Pancreas (tissue), 10 donors: ENCODE data around the gene CEP170B. TPM values are rescaled to one million over a fixed set of nuclear protein-coding genes. Genes with fewer than 3 reads are reported as not detected.
"Not testable (repeated sequence)": the region's sequence is repeated elsewhere in the genome, so short reads cannot be mapped to it uniquely, and the experiment has no call there.

Experiments
- ATAC-seq, 4 donors: fragments of 200-7000 bp; cut with Tn5 transposase; one replicate each; pipeline versions ENCODE4 v1.8.0 to v1.9.1; 2020; ENCODE audit warnings: mild to moderate bottlenecking in 4 of 4, moderate library complexity in 4 of 4
- DNase-seq, 6 donors: peaks; one replicate each; pipeline ENCODE4 v3.0.0-alpha.2; 2020
- FAIRE-seq: peaks from 2 replicates; lab custom pipeline; 2012; peaks lifted over from hg19 to GRCh38; lab: Jason Lieb, UNC
- H3K27ac ChIP-seq, 4 donors: fragments of 200-600 bp; sonication (generic); 1 replicate in 3 of 4; 2 replicates in 1 of 4; pipeline versions ENCODE4 v1.5.0 to v1.8.0; 2020
- H3K27me3 ChIP-seq, 4 donors: fragments of 200-600 bp; one replicate each; pipeline ENCODE4 v1.8.0; 2021
- H3K36me3 ChIP-seq, 3 donors: fragments of 200-600 bp; sonication (generic) in 1 of 3; one replicate each; pipeline versions ENCODE4 v1.5.0 to v1.8.0; 2020 to 2021
- H3K4me1 ChIP-seq, 3 donors: fragments of 200-600 bp; one replicate each; pipeline ENCODE4 v1.8.0; 2021
- H3K4me3 ChIP-seq, 4 donors: fragments of 200-600 bp; sonication (generic) in 2 of 4; one replicate each; pipeline versions ENCODE4 v1.5.0 to v1.8.0; 2020 to 2021
- H3K9me3 ChIP-seq, 4 donors: fragments of 200-600 bp; one replicate each; pipeline ENCODE4 v1.8.0; 2021
- WGBS, 2 donors: extraction: QIAGEN DNeasy Blood & Tissue Kit; methylation state at CpG; one replicate each; pipeline ENCODE4 v1.1.7; 2013; 5-methylcytosine and 5-hydroxymethylcytosine counted together
- intact Hi-C, 3 donors: fragments of 100-400 bp; cut with DNase I; formaldehyde crosslinking; loops; one replicate each; pipeline versions ENCODE4 v1.11.1 to v1.14.2; 2022
- polyA plus RNA-seq, 2 donors: library from polyadenylated mRNA; stranded (reverse); fragments of 200-250 nt; gene quantifications; one replicate each; pipeline ENCODE4 v1.2.3, GENCODE V29; 2013
- total RNA-seq, 6 donors: library from RNA; stranded (reverse); fragmentation: NEBNext Ultra II Directional in 4 of 6; extraction: Animal tissue kit (Norgen Biotek cat#: 25700) in 4 of 6; gene quantifications; one replicate each; pipeline versions ENCODE4 v1.2.1 to v1.2.4, GENCODE V29; 2021 to 2023
- TF ChIP-seq, protein P1 (sequence below), 4 donors: fragments of 200-600 bp; sonication (generic) in 3 of 4; IDR thresholded peaks; one replicate each; pipeline versions ENCODE4 v1.5.0 to v1.8.0; 2021; ENCODE audit warnings: antibody characterized with exemption in 4 of 4
- donor health status: healthy with polysubstance abuse.
- donor health status: DM: no; HTN: no; CAD: no; lungs with moderate emphysema.
- donor health status: DM: no; HTN: no; CAD: no.
- donor health status: control.
- donor health status: control.
- donor health status: Bipolar disorder and iron deficiency.
- donor health status: DM: yes; HTN: yes; CAD: no.
- donor health status: DM: no; HTN: no; CAD: no.
- donor health status: DM: no; HTN: no; CAD: no.
- donor health status: DM: yes; HTN: yes; CAD: no.

Gene CEP170B
- total and polyA plus RNA-seq, 8 donors = 17.7 to 43.8 (median 21.9) TPM

- H3K9me3 ChIP-seq = no peaks in the 10 kb centered on the region
- ATAC-seq (no peak), FAIRE-seq (no peak), DNase-seq (peak in 2 of 6 donors; percentile 48 to 66)
- H3K36me3 ChIP-seq = peaks cover 0 to 54% (median 5%) of the 10 kb centered on the region in 3 donors
- 90% methylated on average over 37 to 38 of the region's 38 CpGs for WGBS, 2 donors
- intact Hi-C loops = no loop called here
- TF ChIP-seq, protein P1, sequence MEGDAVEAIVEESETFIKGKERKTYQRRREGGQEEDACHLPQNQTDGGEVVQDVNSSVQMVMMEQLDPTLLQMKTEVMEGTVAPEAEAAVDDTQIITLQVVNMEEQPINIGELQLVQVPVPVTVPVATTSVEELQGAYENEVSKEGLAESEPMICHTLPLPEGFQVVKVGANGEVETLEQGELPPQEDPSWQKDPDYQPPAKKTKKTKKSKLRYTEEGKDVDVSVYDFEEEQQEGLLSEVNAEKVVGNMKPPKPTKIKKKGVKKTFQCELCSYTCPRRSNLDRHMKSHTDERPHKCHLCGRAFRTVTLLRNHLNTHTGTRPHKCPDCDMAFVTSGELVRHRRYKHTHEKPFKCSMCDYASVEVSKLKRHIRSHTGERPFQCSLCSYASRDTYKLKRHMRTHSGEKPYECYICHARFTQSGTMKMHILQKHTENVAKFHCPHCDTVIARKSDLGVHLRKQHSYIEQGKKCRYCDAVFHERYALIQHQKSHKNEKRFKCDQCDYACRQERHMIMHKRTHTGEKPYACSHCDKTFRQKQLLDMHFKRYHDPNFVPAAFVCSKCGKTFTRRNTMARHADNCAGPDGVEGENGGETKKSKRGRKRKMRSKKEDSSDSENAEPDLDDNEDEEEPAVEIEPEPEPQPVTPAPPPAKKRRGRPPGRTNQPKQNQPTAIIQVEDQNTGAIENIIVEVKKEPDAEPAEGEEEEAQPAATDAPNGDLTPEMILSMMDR (IDR thresholded peaks at IDR 0.05) = no peak
- H3K27me3 ChIP-seq = no peaks in the 10 kb centered on the region
- H3K4me1 ChIP-seq = no peaks in the 10 kb centered on the region
- no peak overlapping the region for H3K27ac ChIP-seq
- H3K4me3 ChIP-seq = no peak overlapping the region
These were observed 18.1 kb downstream of the CEP170B start for GRCh38 chr14:104882991-104883660.

DNA sequence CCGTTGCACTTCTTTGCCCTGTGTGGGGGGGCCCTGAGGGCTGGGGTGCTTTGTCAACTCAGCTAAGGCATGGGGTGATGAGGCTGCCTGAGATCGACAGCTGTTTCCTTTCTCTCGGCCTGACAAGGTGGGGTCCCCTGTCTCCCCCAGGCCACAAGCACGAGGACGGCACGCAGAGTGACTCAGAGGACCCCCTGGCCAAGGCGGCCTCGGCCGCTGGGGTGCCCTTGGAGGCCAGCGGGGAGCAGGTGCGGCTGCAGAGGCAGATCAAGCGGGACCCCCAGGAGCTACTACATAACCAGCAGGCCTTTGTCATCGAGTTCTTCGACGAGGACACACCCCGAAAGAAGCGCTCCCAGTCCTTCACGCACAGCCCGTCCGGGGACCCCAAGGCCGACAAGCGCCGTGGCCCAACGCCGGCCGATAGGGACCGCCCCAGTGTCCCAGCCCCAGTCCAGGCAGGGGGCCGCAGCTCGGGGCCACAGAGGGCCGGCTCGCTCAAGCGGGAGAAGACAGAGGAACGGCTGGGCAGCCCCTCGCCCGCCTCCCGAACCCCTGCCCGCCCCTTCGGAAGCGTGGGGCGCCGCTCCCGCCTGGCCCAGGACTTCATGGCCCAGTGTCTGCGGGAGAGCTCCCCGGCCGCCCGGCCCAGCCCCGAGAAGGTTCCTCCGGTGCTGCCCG lies 18.8 kb downstream of the CEP170B start:
- intact Hi-C loops = no loop called here
- Histone ChIP-seq H3K4me3 (no peak overlapping the region), H3K27ac (no peak overlapping the region), H3K36me3 (peaks cover 0 to 52% (median 5%) of the 10 kb centered on the region in 3 donors), H3K4me1 (no peaks in the 10 kb centered on the region), H3K9me3 (no peaks in the 10 kb centered on the region), H3K27me3 (no peaks in the 10 kb centered on the region)
- peak in 3 of 6 donors; percentile 9 to 76 (median 53) for DNase-seq
- no peak for ATAC-seq
- TF ChIP-seq, protein P1 (IDR thresholded peaks at IDR 0.05) = no peak
- whole genome bisulfite sequencing, 2 donors = 94 to 95% methylated on average over 47 to 49 of the region's 49 CpGs
- FAIRE-seq = no peak

DNA sequence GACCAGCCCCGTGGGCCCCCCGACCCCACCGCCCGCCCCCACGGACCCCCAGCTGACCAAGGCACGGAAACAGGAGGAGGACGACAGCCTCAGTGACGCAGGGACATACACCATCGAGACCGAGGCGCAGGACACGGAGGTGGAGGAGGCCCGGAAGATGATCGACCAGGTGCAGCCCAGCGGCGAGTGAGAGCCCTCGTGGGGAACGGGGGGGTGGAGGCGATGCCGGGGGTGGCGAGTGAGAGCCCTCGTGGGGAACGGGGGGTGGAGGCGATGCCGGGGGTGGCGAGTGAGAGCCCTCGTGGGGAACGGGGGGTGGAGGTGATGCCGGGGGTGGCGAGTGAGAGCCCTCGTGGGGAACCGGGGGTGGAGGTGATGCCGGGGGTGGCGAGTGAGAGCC lies 19.3 kb downstream of the CEP170B start:
- ATAC-seq, FAIRE-seq, H3K27ac ChIP-seq, H3K9me3 ChIP-seq, H3K4me1 ChIP-seq, intact Hi-C loops, H3K4me3 ChIP-seq, H3K27me3 ChIP-seq: not testable (repeated sequence)
- WGBS, 2 donors = 89 to 94% methylated on average over 28 to 29 of the region's 34 CpGs
- H3K36me3 ChIP-seq = peaks cover 0 to 53% (median 5%) of the 10 kb centered on the region in 3 donors
- peak in 2 of 6 donors; percentile 2 to 54 for DNase-seq

DNA sequence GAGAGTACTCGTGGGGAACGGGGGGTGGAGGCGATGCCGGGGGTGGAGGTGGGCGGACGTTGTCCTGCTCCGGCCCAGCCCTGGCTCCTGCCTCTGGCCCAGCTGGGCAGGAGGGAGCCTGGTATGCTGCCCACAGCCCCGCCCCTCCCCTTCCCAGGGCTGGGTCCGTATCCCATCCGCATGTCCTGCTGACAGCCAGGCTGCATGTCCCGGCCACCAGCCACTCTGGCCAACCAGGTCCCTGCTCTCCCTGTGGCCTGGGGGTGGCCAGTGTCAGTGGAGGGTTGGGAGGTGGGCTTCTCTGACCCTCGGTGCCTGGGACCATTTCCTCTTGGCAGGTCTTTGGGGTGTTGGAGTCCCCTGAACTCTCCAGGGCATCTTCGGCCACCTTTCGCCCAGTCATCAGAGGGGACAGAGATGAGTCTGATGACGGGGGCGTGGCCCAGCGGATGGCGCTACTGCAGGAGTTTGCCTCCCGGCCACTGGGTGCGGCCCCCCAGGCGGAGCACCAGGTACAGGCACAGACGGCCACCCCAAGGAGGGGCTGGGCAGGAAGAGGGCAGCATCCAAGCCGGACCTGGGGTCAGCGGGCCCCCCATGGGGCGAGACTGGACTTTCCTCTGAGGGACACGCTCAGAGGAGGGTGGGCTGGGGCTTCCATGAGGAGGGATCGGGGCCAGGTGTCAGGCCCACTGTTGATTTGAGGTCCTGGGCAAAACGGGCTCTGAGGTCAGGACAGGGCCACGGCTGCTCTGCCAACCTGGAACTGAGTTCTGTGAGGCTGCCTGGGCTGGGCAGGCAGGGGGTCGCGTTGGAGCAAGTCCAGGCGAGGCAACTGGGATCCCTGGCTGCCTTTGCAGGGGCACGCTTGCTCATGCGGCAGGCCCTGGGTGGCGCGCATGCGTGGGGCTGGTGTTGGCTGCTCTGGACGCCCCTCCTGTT lies 20.2 kb downstream of the CEP170B start:
- ATAC-seq (no peak), DNase-seq (peak in 4 of 6 donors; percentile 10 to 81 (median 43)), FAIRE-seq (no peak)
- no peak overlapping the region for H3K4me3 ChIP-seq
- no peak overlapping the region for H3K27ac ChIP-seq
- H3K27me3 ChIP-seq = no peaks in the 10 kb centered on the region
- no peaks in the 10 kb centered on the region for H3K4me1 ChIP-seq
- WGBS, 2 donors = 92% methylated on average over 36 to 38 of the region's 38 CpGs
- peaks cover 0 to 52% (median 5%) of the 10 kb centered on the region in 3 donors for H3K36me3 ChIP-seq
- intact Hi-C loops = no loop called here
- TF ChIP-seq, protein P1 (IDR thresholded peaks at IDR 0.05) = no peak
- no peaks in the 10 kb centered on the region for H3K9me3 ChIP-seq
